Osteocyte (in vitro differentiated cells): Measurements from ENCODE around the gene SERPINB7. TPM values are rescaled to one million over a fixed set of nuclear protein-coding genes. Genes with fewer than 3 reads are reported as not detected.

Experiments used
- DNase-seq: peaks from one replicate; pipeline ENCODE4 v3.0.0; 2021; ENCODE audit warnings: mixed read lengths; ENCODE audit not compliant: unreplicated experiment; ENCODE audit errors: extremely low spot score
- H3K27ac Mint-ChIP-seq: one replicate; pipeline ENCODE4 v1.8.0; 2021; ENCODE audit warnings: mild to moderate bottlenecking, mixed read lengths; ENCODE audit not compliant: unreplicated experiment
- H3K27me3 Mint-ChIP-seq: one replicate; pipeline ENCODE4 v1.8.0; 2021; ENCODE audit warnings: mixed read lengths; ENCODE audit not compliant: unreplicated experiment
- H3K36me3 Mint-ChIP-seq: one replicate; pipeline ENCODE4 v1.8.0; 2021; ENCODE audit warnings: mixed read lengths; ENCODE audit not compliant: unreplicated experiment
- H3K4me1 Mint-ChIP-seq: one replicate; pipeline ENCODE4 v1.8.0; 2021; ENCODE audit warnings: mixed read lengths; ENCODE audit not compliant: unreplicated experiment
- H3K4me3 Mint-ChIP-seq: one replicate; pipeline ENCODE4 v1.8.0; 2021; ENCODE audit warnings: mild to moderate bottlenecking, moderate library complexity, mixed read lengths; ENCODE audit not compliant: unreplicated experiment
- H3K9me3 Mint-ChIP-seq: one replicate; pipeline ENCODE4 v1.8.0; 2021; ENCODE audit warnings: mixed read lengths; ENCODE audit not compliant: unreplicated experiment
- total RNA-seq: library from RNA; stranded (reverse); gene quantifications from 2 replicates; pipeline ENCODE4 v1.2.1, GENCODE V29; 2021
- TF ChIP-seq, protein P1 (sequence below): fragments of 200-600 bp; sonication (generic); IDR thresholded peaks from 2 replicates; pipeline ENCODE4 v1.5.0; 2021; ENCODE audit warnings: antibody characterized with exemption, mild to moderate bottlenecking, moderate library complexity

Gene SERPINB7
- total RNA-seq, 1 donor from 2014 or later = not detected

DNA sequence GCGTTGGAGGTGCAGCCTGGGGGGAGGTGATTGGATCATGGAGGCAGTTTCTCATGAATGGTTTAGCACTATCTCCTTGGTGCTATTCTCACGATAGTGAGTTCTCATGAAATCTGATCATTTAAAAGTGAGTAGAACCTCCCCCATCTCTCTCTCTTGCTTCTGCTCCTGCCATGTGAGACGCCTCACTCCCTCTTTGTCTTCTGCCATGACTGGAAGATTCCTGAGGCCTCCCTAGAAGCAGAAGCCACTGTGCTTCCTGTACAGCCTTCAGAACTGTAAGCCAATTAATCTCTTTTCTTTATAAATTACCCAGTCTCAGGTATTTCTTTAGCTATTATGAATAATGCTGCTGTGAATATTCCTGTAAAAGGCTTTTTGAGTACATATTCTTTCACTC is 52.9 kb downstream of the SERPINB7 start:
- H3K9me3 Mint-ChIP-seq = no peaks in the 10 kb centered on the region
- no peak overlapping the region for H3K4me3 Mint-ChIP-seq
- no peak overlapping the region for H3K27ac Mint-ChIP-seq
- no peak for DNase-seq
- TF ChIP-seq, protein P1, sequence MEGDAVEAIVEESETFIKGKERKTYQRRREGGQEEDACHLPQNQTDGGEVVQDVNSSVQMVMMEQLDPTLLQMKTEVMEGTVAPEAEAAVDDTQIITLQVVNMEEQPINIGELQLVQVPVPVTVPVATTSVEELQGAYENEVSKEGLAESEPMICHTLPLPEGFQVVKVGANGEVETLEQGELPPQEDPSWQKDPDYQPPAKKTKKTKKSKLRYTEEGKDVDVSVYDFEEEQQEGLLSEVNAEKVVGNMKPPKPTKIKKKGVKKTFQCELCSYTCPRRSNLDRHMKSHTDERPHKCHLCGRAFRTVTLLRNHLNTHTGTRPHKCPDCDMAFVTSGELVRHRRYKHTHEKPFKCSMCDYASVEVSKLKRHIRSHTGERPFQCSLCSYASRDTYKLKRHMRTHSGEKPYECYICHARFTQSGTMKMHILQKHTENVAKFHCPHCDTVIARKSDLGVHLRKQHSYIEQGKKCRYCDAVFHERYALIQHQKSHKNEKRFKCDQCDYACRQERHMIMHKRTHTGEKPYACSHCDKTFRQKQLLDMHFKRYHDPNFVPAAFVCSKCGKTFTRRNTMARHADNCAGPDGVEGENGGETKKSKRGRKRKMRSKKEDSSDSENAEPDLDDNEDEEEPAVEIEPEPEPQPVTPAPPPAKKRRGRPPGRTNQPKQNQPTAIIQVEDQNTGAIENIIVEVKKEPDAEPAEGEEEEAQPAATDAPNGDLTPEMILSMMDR = no peak
- no peaks in the 10 kb centered on the region for H3K36me3 Mint-ChIP-seq
- H3K4me1 Mint-ChIP-seq = peaks cover 2% of the 10 kb centered on the region
- peaks cover 29% of the 10 kb centered on the region for H3K27me3 Mint-ChIP-seq

DNA sequence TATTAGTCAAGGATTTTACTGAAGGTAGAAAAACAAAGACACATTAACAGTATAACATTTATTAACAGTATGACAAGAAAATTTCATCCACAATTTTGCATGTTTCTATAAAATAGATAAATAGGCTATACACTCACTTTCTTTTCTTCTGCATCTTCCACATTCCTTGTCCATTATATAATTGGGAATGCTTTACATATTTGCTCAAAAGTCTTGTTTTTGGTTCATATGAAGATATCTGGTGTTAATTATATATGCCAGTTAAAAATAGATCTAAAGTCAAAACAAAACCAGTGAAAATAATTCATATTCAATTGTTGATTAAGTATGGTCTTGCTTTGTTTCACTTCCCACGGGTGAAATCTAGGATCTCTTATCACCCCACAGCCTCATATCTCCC is 53.4 kb downstream of the SERPINB7 start:
- H3K27me3 Mint-ChIP-seq = peaks cover 34% of the 10 kb centered on the region
- peaks cover 2% of the 10 kb centered on the region for H3K4me1 Mint-ChIP-seq
- H3K36me3 Mint-ChIP-seq = no peaks in the 10 kb centered on the region
- H3K9me3 Mint-ChIP-seq = no peaks in the 10 kb centered on the region
- no peak for DNase-seq
- H3K4me3 Mint-ChIP-seq = no peak overlapping the region
- TF ChIP-seq, protein P1 = no peak
- H3K27ac Mint-ChIP-seq = no peak overlapping the region

DNA sequence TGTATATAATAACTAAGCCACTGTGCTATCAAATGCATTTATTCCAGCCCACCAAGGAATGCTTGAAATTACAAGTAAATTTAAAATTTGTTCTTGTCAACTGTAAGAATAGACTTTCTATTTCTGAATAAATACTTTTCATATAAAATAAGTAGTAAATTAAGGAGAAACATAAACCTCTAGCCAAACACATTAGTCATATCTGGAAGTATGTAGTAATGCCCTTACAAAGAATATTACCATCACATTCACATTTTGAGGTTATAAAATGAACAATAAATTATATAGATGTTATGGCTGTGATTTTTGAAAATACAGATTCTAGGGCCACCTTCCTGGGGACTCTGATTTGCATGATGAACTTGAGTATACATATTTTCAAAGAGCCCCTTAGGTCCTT is 54.7 kb downstream of the SERPINB7 start:
- no peak overlapping the region for H3K4me3 Mint-ChIP-seq
- no peak overlapping the region for H3K27ac Mint-ChIP-seq
- TF ChIP-seq, protein P1 = no peak
- peaks cover 41% of the 10 kb centered on the region for H3K27me3 Mint-ChIP-seq
- peaks cover 2% of the 10 kb centered on the region for H3K4me1 Mint-ChIP-seq
- DNase-seq = no peak
- H3K36me3 Mint-ChIP-seq = no peaks in the 10 kb centered on the region
- H3K9me3 Mint-ChIP-seq = no peaks in the 10 kb centered on the region

DNA sequence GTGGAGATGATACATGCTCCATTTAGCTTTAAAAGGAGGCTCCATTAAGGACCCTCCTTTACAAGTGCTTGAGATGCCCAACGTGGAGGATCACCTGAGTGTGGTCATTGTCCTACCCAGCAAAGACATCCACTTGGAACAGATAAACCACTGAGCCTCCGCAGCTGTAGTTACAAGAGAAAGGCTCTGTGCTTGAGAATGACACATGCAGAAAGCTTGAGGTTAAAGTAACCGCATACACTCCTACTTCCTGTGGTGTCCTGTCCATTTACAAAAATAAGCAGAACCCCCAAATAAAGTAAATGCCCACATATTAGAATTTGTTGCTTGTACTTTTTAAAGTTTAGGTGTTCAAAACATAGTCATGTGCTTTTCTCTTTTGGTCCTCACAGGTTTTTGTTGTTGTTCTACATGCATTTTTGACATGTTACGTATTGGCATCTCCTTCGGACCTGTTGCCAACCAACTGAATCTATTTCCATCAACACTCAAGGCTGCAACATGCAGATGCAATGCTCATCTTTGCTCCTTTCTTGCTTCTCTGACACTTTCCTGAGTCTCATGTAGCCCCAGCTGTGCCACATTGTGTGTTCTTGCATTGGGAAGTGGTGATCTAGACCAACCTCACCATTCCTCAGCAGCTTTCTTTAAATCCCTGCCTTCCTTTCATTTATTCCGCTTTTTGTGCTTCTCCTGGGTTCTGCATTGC is 56.0 kb downstream of the SERPINB7 start:
- Mint-ChIP-seq H3K27ac (no peak overlapping the region), H3K27me3 (peaks cover 36% of the 10 kb centered on the region), H3K4me3 (no peak overlapping the region), H3K36me3 (no peaks in the 10 kb centered on the region), H3K9me3 (no peaks in the 10 kb centered on the region), H3K4me1 (peaks cover 2% of the 10 kb centered on the region)
- TF ChIP-seq, protein P1 = no peak
- DNase-seq = no peak

DNA sequence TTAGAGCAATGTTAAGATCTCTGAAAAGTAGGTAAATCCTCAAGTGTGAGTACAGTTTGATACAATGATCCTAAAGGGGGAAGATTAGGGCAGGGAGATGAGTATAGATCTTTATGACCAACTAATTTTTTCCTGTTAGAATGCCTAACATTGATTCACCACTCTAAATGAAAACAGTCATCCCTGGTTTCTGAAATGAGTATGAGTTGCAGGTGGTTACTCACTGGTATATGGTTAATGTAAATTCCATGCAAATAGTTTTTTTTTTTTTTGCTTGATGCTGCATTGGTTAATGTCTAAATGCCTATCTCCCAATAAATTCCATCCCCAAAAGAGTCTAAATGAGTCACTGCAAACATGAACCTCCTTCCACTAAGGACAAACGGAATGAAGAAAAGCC is 57.3 kb downstream of the SERPINB7 start:
- peaks cover 2% of the 10 kb centered on the region for H3K4me1 Mint-ChIP-seq
- H3K27me3 Mint-ChIP-seq = peaks cover 33% of the 10 kb centered on the region
- no peaks in the 10 kb centered on the region for H3K9me3 Mint-ChIP-seq
- DNase-seq = no peak
- no peak overlapping the region for H3K27ac Mint-ChIP-seq
- TF ChIP-seq, protein P1 = no peak
- H3K4me3 Mint-ChIP-seq = no peak overlapping the region
- no peaks in the 10 kb centered on the region for H3K36me3 Mint-ChIP-seq
